Measurements from ENCODE around the gene ZMIZ1. TPM values are rescaled to one million over a fixed set of nuclear protein-coding genes. Genes with fewer than 3 reads are reported as not detected.

Gene ZMIZ1
- total and polyA plus RNA-seq, 2 experiments from 2014 or later: 9.2 to 30.9 TPM

DNA sequence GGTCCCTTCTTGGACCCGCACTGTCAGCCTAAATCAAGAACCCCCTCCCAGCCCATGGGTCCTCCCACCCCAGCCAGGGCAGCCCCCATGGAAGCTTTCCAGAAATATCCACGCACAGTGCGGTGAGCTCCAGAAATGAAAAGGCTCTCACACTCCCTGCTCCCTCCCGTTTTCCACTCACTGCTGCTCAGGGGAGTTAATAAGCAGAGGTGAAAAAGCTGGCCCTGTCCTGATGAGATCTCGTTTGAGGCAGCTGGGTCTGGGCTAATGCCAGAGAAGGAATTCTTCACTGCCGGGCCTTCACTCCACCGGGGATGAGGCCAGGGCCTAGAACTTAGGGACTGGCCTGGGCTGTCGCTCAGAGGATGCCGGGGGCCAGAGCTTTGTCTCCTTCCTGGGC lies 102.2 kb downstream of the ZMIZ1 start (continued):
- TF ChIP-seq, protein P1, sequence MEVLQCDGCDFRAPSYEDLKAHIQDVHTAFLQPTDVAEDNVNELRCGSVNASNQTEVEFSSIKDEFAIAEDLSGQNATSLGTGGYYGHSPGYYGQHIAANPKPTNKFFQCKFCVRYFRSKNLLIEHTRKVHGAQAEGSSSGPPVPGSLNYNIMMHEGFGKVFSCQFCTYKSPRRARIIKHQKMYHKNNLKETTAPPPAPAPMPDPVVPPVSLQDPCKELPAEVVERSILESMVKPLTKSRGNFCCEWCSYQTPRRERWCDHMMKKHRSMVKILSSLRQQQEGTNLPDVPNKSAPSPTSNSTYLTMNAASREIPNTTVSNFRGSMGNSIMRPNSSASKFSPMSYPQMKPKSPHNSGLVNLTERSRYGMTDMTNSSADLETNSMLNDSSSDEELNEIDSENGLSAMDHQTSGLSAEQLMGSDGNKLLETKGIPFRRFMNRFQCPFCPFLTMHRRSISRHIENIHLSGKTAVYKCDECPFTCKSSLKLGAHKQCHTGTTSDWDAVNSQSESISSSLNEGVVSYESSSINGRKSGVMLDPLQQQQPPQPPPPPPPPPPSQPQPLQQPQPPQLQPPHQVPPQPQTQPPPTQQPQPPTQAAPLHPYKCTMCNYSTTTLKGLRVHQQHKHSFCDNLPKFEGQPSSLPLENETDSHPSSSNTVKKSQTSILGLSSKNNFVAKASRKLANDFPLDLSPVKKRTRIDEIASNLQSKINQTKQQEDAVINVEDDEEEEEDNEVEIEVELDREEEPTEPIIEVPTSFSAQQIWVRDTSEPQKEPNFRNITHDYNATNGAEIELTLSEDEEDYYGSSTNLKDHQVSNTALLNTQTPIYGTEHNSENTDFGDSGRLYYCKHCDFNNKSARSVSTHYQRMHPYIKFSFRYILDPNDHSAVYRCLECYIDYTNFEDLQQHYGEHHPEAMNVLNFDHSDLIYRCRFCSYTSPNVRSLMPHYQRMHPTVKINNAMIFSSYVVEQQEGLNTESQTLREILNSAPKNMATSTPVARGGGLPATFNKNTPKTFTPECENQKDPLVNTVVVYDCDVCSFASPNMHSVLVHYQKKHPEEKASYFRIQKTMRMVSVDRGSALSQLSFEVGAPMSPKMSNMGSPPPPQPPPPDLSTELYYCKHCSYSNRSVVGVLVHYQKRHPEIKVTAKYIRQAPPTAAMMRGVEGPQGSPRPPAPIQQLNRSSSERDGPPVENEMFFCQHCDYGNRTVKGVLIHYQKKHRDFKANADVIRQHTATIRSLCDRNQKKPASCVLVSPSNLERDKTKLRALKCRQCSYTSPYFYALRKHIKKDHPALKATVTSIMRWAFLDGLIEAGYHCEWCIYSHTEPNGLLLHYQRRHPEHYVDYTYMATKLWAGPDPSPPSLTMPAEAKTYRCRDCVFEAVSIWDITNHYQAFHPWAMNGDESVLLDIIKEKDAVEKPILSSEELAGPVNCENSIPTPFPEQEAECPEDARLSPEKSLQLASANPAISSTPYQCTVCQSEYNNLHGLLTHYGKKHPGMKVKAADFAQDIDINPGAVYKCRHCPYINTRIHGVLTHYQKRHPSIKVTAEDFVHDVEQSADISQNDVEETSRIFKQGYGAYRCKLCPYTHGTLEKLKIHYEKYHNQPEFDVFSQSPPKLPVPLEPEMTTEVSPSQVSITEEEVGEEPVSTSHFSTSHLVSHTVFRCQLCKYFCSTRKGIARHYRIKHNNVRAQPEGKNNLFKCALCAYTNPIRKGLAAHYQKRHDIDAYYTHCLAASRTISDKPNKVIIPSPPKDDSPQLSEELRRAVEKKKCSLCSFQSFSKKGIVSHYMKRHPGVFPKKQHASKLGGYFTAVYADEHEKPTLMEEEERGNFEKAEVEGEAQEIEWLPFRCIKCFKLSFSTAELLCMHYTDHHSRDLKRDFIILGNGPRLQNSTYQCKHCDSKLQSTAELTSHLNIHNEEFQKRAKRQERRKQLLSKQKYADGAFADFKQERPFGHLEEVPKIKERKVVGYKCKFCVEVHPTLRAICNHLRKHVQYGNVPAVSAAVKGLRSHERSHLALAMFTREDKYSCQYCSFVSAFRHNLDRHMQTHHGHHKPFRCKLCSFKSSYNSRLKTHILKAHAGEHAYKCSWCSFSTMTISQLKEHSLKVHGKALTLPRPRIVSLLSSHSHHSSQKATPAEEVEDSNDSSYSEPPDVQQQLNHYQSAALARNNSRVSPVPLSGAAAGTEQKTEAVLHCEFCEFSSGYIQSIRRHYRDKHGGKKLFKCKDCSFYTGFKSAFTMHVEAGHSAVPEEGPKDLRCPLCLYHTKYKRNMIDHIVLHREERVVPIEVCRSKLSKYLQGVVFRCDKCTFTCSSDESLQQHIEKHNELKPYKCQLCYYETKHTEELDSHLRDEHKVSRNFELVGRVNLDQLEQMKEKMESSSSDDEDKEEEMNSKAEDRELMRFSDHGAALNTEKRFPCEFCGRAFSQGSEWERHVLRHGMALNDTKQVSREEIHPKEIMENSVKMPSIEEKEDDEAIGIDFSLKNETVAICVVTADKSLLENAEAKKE (CRISPR knock-in tag; IDR thresholded peaks at IDR 0.05): no peak

DNA sequence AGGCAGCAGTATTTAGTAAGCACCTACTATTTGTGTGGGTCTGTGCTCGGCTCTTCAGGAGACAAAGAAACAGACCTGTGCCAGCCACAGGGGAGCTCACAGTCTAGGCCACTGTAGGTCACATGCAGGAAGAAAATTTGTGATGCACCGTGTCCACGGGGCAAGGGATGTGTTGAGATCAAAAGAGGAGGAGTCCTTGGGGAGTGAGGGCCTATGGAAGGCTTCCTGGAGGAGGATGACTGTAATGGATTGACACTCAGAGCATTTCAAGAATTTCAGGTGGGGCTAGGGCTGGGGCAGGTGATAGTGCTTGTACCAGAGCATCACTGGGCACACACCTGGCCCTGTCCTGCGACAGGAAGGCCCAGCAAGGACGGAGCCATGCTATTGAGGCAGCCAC lies 102.7 kb downstream of the ZMIZ1 start:
- no peaks in the 10 kb centered on the region for H3K4me1 ChIP-seq (ENCODE audit: insufficient read depth)
- no peak overlapping the region for H3K4me3 ChIP-seq
- H3K4me2 ChIP-seq: no peak overlapping the region
- H3K9me2 ChIP-seq (ENCODE audit: insufficient read depth): no peaks in the 10 kb centered on the region
- ATAC-seq: no peak
- Mint-ChIP-seq H3K4me3 (no peak overlapping the region), H3K27me3 (ENCODE audit: insufficient read depth, low read depth, poor library complexity) (peaks cover 5% of the 10 kb centered on the region), H3K9me3 (no peaks in the 10 kb centered on the region; the same call in 2 of the 3 replicates), H3K27ac (no peak overlapping the region), H3K36me3 (ENCODE audit: low read depth) (peaks cover 5% of the 10 kb centered on the region; the same call in 2 of the 3 replicates), H3K4me1 (peaks cover 27% of the 10 kb centered on the region)
- H3K27ac ChIP-seq (ENCODE audit: low read depth): no peak overlapping the region
- H3K27me3 ChIP-seq (ENCODE audit: insufficient read depth): no peaks in the 10 kb centered on the region
- no peaks in the 10 kb centered on the region for H3F3A ChIP-seq (replicated peaks; ENCODE audit: low read depth)
- H3K36me3 ChIP-seq (ENCODE audit: insufficient read depth): no peaks in the 10 kb centered on the region
- no peaks in the 10 kb centered on the region for H3K79me2 ChIP-seq (replicated peaks; ENCODE audit: insufficient read depth)
- no peak for DNase-seq (ENCODE audit: low spot score)
- 0 out of 2 replicates have a peak, but pooled peaks cover 3% of the 10 kb centered on the region for H4K20me1 ChIP-seq (replicated peaks; ENCODE audit: insufficient read depth)
- H2AFZ ChIP-seq: no peak overlapping the region
- TF ChIP-seq, protein P2, sequence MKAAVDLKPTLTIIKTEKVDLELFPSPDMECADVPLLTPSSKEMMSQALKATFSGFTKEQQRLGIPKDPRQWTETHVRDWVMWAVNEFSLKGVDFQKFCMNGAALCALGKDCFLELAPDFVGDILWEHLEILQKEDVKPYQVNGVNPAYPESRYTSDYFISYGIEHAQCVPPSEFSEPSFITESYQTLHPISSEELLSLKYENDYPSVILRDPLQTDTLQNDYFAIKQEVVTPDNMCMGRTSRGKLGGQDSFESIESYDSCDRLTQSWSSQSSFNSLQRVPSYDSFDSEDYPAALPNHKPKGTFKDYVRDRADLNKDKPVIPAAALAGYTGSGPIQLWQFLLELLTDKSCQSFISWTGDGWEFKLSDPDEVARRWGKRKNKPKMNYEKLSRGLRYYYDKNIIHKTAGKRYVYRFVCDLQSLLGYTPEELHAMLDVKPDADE (IDR thresholded peaks at IDR 0.05): no peak
- TF ChIP-seq CREB1 (CRISPR knock-in tag; IDR thresholded peaks at IDR 0.05; ENCODE audit: low read depth) (no peak), JUNB (IDR thresholded peaks at IDR 0.05; ENCODE audit: unreplicated experiment) (no peak), EZH2 (IDR thresholded peaks at IDR 0.05; ENCODE audit: low read depth, unreplicated experiment) (no peak), ZNF331 (CRISPR knock-in tag; IDR thresholded peaks at IDR 0.05; ENCODE audit: low read depth) (no peak), STAT1 (IDR thresholded peaks at IDR 0.05; ENCODE audit: unreplicated experiment) (no peak)
- TF ChIP-seq, protein P3, sequence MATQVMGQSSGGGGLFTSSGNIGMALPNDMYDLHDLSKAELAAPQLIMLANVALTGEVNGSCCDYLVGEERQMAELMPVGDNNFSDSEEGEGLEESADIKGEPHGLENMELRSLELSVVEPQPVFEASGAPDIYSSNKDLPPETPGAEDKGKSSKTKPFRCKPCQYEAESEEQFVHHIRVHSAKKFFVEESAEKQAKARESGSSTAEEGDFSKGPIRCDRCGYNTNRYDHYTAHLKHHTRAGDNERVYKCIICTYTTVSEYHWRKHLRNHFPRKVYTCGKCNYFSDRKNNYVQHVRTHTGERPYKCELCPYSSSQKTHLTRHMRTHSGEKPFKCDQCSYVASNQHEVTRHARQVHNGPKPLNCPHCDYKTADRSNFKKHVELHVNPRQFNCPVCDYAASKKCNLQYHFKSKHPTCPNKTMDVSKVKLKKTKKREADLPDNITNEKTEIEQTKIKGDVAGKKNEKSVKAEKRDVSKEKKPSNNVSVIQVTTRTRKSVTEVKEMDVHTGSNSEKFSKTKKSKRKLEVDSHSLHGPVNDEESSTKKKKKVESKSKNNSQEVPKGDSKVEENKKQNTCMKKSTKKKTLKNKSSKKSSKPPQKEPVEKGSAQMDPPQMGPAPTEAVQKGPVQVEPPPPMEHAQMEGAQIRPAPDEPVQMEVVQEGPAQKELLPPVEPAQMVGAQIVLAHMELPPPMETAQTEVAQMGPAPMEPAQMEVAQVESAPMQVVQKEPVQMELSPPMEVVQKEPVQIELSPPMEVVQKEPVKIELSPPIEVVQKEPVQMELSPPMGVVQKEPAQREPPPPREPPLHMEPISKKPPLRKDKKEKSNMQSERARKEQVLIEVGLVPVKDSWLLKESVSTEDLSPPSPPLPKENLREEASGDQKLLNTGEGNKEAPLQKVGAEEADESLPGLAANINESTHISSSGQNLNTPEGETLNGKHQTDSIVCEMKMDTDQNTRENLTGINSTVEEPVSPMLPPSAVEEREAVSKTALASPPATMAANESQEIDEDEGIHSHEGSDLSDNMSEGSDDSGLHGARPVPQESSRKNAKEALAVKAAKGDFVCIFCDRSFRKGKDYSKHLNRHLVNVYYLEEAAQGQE (IDR thresholded peaks at IDR 0.05; ENCODE audit: unreplicated experiment): no peak

All from GM23338 (cell line).